GM12891 (cell line): ENCODE data around the gene HS3ST4.

Experiments used
- DNase-seq: peaks from one replicate; pipeline ENCODE4 v3.0.0; 2011; ENCODE audit warnings: low spot score; ENCODE audit not compliant: insufficient read length
- FAIRE-seq: peaks from 2 replicates; lab custom pipeline; 2011; peaks lifted over from hg19 to GRCh38; lab: Jason Lieb, UNC
- PAX5 ChIP-seq: IDR thresholded peaks from 2 replicates; pipeline ENCODE4 v1.6.1; 2011; ENCODE audit warnings: low read length, moderate library complexity, mild to moderate bottlenecking; ENCODE audit not compliant: insufficient read depth, severe bottlenecking
- POLR2A ChIP-seq: IDR thresholded peaks from 2 replicates; pipeline ENCODE4 v1.6.1; 2011; ENCODE audit warnings: low read depth, low read length, control low read depth
- POLR2AphosphoS5 ChIP-seq: IDR thresholded peaks from 2 replicates; pipeline ENCODE4 v1.6.1; 2011; ENCODE audit warnings: low read depth, low read length, control low read depth
- POU2F2 ChIP-seq: IDR thresholded peaks from 2 replicates; pipeline ENCODE4 v1.6.1; 2011; ENCODE audit warnings: low read depth, mild to moderate bottlenecking, control low read depth, low read length, moderate library complexity
- SPI1 ChIP-seq: IDR thresholded peaks from 2 replicates; pipeline ENCODE4 v1.6.1; 2011; ENCODE audit warnings: low read depth, low read length, control low read depth
- TAF1 ChIP-seq: IDR thresholded peaks from 2 replicates; pipeline ENCODE4 v1.6.1; 2011; ENCODE audit warnings: low read depth, low read length, control low read depth

HS3ST4 gene

DNA sequence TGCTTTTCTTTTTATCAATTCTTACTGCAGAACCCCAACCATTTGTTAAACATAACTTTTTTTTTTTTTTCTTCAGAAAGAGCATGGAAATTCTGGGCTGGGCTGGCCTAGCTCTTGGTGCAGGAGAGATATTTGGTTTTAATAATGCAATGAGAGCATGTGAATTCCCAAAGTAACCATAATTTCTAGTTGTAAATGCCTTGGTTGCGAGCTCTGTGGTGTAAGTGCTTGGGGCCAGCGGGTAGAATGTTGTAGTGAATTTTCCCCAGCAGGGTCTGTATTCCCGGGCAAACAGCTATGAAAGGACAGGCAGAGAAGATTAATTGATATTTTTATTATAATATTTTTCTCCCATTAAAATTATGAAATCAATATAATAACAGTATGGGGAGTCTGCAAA lies 465.6 kb downstream of the HS3ST4 start:
- DNase-seq (no peak), FAIRE-seq (no peak)
- TF ChIP-seq PAX5: no peak
- TF ChIP-seq SPI1: no peak
- TF ChIP-seq POU2F2: no peak
- no peak for TF ChIP-seq TAF1
- TF ChIP-seq POLR2AphosphoS5: no peak
- TF ChIP-seq POLR2A: no peak

DNA sequence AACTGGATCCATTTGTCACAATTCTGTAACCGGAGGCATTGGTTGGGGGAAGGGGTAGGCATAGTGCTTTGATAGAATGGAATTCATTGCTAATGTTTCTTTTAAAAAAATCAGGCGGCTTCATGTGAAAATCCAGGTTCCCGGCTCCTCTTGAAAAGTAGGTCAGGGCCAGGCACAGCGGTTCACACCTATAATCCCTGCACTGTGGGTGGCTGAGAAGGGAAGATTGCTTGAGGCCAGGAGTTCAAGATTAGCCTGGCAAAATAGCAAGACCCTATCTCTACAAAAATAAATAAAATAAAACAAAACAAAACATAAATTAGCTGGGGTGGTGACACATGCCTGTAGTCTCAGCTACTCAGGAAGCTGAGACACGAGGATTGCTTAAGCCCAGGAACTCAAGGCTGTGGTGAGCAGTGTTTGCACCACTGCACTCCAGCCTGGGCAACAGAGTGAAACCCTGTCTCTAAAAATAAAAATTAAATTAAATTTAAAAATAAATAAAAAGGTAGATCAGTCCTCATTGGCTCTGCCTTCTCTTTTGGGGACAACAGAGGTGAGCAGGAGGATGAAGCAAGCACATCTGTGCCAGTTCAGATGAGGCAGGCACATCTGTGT lies 466.5 kb downstream of the HS3ST4 start:
- TF ChIP-seq PAX5: no peak
- TF ChIP-seq POLR2A: no peak
- no peak for TF ChIP-seq POU2F2
- no peak for TF ChIP-seq TAF1
- no peak for TF ChIP-seq POLR2AphosphoS5
- no peak for TF ChIP-seq SPI1
- no peak for FAIRE-seq
- no peak for DNase-seq

DNA sequence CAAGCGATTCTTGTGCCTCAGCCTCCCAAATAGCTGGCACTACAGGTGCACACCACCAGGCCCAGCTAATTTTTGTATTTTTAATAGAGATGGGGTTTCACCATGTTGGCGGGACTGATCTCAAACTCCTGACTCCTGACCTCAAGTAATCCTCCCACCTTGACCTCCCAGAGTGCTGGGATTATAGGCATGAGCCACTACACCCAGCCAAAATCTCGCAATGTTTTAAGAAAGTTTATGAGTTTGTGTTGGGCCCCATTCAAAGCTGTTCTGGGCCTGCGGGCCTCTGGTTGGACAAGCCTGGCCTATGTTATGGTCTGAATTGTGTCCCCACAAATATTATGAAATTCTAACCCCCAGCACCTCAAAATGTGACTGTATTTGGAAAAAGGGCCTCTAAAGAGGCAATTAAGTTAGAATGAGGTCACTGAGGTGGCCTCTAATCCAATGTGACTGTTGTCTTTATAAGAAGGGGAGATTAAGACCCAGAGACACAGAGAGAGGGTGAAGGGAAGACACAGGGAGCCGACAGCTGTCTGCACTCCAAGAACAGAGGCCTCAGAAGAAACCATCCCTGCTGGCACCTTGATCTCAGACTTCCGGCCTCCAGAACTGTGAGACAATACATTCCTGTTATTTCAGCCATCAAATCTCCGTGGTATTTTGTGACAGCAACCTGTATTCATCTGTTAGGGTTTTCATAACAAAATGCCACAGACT lies 469.9 kb downstream of the HS3ST4 start:
- TF ChIP-seq POLR2AphosphoS5 (no peak), PAX5 (no peak), TAF1 (no peak), POLR2A (no peak), SPI1 (no peak), POU2F2 (no peak)
- DNase-seq: no peak
- no peak for FAIRE-seq

DNA sequence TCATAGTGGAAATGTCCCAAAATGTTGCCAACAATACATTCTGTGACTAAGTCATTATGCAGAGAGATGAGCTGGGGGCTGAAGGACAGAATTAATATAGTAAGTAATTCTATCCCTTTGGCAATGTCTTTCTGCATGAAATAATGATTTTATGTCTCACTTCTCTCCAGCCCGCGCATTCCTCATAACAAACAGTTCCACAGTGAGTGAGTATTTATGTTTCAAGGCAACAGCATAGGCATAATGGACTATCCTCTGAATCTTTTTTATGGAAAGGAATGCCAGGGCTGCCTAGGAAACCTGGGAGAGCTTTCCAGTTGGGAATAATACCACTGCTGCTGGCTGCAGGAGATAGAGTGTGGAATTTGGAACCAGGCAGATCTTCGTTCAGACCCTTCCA lies 477.7 kb downstream of the HS3ST4 start:
- FAIRE-seq (no peak), DNase-seq (no peak)
- TF ChIP-seq POU2F2 (no peak), TAF1 (no peak)

DNA sequence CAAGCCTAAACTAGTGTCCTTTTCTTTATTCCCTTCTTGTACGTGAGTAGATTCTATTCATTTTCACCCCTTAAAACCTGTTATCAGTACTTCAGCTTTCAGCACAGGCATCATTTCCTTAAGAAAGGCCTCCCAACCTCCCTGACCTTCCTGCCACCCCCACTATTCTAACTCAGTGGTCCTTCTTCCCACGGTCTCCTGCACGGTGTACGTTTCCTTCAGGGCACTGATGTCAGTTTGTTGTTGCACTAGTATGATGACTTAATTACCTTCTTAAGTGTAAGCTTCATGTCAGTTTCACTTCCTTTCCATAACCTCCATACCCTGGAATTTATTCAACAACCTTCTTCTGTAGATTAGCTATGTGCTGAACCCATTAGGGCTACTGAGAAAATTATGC lies 484.2 kb downstream of the HS3ST4 start:
- FAIRE-seq: no peak
- DNase-seq: no peak
- no peak for TF ChIP-seq POU2F2
- no peak for TF ChIP-seq POLR2AphosphoS5

DNA sequence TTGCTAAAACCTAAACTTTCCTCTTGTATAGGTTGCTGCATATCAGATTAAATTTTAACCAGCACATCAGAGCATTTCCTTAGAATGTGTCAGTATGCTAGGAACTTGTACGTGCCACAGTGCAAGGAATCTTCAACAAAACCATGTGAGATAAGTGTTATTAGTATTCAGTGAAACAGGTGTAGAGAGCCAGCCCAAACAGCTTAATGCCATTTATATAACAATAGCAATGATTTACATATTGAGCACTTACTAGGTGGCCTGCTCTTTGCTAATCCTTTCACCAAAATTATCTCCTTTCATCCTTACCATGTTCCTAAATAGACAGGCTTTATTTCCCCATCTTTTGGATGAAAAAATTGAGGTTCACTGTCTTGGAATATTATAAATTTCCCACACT lies 485.7 kb downstream of the HS3ST4 start:
- DNase-seq (no peak), FAIRE-seq (no peak)
- TF ChIP-seq PAX5: no peak
- TF ChIP-seq SPI1: no peak
- no peak for TF ChIP-seq POLR2A

DNA sequence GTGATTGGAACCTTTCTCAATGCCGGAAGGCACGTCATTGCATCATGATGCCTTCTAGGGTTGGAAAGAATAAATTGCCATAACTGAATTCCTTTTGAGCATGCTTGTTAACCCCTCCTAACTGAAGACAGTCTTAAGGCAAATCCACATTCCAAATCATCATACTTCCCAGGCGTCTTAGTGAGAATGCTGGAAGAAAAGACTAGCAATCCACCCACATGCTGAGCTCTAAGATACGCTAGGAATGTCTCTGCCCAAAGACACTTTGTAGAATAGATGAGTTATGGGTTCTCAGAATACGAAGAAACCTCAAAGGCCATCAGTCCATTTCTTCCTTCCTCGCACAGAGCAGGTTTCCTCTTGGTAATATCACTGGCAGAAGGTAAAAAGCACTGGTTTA lies 486.5 kb downstream of the HS3ST4 start:
- no peak for FAIRE-seq
- TF ChIP-seq POU2F2: no peak
- no peak for TF ChIP-seq PAX5
- TF ChIP-seq POLR2A: no peak
- no peak for TF ChIP-seq SPI1
- no peak for TF ChIP-seq POLR2AphosphoS5
- no peak for DNase-seq

DNA sequence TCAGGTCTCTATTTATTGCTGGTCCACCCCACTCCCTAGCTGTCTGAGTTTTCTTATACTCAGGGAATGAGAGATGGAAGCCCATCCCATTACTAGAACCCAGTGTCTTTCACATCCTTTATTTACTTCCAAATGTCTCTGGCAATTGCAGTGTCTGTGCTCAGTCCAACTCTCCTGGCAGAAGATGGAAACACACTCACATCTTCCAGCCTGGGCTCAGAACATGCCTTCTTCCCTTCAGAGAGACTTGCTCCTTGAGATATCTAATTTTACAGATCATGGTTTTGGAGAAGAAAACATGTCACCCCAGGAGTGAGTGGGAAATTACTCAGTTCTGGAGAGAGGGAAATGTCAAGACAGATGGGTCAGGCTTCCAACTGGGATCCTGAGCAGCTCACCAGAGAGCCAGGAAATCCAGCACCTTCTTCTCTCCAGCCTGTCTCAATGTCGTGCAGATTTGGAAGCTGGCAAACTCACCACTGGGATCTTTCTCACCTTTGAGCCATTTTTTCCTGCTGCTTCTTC lies 494.4 kb downstream of the HS3ST4 start:
- FAIRE-seq: no peak
- TF ChIP-seq SPI1 (no peak), PAX5 (no peak), POU2F2 (no peak), TAF1 (no peak), POLR2A (no peak)
- no peak for DNase-seq
